ENCODE measurements around the gene TBX18.

The TBX18 gene

DNA sequence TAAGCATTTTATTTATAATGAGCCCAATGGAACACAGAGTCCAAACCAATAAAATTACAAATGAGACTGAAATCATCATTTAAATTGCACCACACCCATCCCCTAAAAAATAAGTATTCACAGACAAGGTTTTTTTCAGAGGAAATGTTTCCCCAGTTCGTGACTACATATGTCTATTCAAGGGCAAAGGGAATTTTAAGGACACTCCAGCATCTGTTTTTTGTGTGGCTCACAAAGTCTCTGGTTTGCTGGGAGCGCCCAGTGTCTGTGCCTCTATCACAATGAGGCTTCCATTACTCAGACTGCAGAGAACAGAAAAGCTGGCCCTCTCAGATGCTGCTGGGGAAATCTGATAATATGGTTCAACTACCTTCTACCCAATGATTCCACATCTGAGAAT is 16.0 kb downstream of the TBX18 start:
- DNase-seq (ENCODE audit: low spot score): no peak

- DNase-seq (ENCODE audit: low spot score): no peak
Observed at GRCh38 chr6:84743616-84744015, 20.8 kb downstream of the TBX18 start.

DNA sequence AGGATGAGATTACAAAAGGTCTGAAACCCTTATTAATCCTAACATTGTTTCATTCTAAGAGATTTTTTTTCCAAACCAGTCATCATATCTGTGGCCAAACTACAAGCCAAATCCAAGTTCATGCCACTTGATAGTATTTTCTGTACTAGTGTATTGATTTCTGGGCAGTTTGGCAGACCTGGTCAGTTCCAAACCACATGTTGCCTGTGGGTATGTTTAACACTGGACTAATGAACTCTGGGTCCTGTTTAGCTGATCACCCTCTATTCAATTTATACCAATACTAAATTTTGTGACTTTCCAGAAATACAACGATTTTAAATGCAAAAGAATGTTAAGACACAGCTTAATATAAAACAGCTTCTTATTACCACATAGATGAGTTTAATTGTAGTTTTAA is 24.0 kb downstream of the TBX18 start:
- no peak for DNase-seq (ENCODE audit: low spot score)

- DNase-seq (ENCODE audit: low spot score): no peak
Observed at GRCh38 chr6:84739866-84740208, 24.6 kb downstream of the TBX18 start.

GRCh38 chr6:84738996-84739865 is 25.2 kb downstream of the TBX18 start:
- no peak for DNase-seq (ENCODE audit: low spot score)

DNA sequence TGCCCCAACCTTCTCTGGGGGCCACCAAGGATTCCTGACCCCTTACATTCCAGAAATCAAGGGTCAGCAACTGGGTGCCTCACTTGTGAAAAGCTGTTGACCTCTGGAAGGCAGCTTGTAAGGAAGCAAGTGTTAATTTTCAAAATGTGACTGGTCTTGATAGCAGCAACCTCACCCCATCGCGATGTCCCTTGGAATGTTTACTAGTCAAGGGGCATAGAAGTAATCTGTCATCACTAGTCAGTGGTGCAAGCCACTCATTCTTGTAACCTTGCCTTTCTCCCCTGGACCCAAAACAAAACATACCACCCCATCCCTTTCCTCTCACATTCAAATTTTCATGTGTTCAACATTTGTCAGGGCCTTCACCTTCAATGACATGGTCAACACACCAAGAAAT is 30.5 kb downstream of the TBX18 start:
- DNase-seq (ENCODE audit: low spot score): no peak

- DNase-seq (ENCODE audit: low spot score): no peak
Observed at GRCh38 chr6:84731901-84732300, 32.5 kb downstream of the TBX18 start.

- DNase-seq (ENCODE audit: low spot score): no peak
Observed at GRCh38 chr6:84731401-84731800, 33.0 kb downstream of the TBX18 start.

DNA sequence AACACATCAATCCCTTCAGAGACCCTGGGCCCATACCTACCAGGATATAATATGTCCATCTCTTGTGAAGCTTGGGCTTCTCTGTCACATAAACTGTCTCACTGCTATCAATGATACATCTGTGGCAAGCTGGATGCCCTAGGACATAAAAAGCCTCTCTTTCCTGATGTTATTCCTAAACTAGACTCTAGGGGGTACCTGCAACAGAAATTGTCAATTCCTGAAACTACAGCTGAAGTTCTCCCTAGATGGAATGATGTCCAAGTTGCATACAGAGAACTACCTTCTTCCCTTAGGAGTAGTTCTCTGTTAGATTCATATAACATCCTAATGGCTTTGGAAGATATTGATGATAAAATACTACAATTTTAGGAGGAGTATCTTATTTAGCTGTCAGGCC is 35.8 kb downstream of the TBX18 start:
- no peak for DNase-seq (ENCODE audit: low spot score)

GRCh38 chr6:84719152-84719551 is 45.2 kb downstream of the TBX18 start:
- no peak for DNase-seq (ENCODE audit: low spot score)

DNA sequence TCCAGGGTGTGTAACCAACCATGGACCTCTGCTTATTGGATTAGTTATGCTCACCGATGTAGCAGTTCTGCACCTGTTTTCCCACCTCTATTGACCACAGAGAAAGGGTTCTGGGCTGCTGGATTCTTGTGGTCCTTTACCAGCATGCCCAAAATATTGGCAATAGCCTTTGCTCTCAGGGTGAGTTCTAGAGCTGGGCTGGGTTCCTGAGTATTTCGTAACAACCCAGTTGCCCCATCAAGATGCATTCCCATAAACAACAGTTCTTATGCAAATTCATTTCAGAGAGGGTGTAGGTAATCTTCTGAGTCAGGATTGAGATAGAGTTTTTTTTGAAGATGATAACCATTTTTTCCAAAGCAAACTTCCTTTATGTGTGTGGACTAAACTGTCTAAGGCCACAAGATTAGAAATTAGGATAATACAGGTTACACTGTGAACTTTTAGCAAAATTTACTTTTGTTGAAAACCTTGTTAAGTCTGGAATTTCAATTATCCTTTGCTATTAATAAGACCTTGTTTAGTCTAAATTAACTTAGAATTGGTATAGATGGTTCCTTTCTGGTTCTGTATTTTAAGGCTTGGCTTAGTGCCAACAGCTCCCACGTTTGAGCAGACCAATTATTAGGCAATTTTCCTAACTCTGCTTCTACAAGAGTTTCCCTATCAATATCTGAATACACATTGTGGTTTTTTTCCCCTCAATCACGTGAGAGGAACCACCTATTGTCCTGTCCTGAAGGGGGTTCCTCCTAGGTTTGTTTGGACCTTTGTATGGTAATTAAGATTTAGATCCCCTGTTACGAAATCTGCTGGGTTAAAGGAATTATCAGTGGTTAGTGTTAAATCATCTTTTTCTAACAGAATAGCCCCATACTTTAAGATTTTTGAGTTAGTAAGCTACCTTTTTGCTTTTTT is 46.1 kb downstream of the TBX18 start:
- DNase-seq (ENCODE audit: low spot score): no peak

- no peak for DNase-seq (ENCODE audit: low spot score)
Observed at GRCh38 chr6:84709121-84709520, 55.3 kb downstream of the TBX18 start.

DNA sequence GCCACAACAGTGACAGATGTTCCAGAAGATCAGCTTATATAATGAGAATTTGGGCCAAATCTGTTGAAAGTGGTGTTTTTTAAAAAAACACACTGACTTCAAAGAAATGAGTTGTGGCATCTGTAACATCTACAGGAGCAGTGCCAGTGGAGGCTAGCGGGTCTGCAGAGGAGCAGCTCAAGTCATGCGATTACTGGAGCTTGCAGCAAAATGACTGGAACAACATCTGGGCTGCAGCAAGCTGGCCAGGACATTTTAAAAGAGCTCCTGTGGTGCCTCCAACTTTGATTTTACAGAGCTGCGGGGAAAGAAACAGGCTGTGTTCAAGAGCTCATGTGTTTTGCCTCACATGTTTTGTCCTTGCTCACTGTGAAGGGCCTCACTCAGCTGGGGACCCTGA is 57.2 kb downstream of the TBX18 start:
- no peak for DNase-seq (ENCODE audit: low spot score)

DNA sequence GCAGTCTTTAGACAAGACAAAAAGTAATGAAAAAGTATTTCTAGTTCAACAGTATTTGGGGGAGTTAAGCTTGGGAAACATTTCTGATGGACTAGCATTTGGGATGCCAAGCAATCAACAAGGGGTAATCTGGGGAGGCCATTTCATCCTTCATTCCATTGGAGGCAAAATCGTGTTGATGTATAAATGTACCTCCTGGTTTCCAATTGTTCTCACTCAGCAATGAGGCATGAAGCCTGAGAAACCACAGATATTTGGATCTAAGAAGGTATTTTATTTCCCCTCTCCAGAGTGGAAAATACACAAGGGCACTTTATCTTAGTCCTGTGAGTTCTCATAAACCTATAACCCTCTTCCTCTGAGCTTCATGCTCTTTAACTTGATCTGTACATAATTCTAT is 68.2 kb downstream of the TBX18 start:
- no peak for DNase-seq (ENCODE audit: low spot score)

DNA sequence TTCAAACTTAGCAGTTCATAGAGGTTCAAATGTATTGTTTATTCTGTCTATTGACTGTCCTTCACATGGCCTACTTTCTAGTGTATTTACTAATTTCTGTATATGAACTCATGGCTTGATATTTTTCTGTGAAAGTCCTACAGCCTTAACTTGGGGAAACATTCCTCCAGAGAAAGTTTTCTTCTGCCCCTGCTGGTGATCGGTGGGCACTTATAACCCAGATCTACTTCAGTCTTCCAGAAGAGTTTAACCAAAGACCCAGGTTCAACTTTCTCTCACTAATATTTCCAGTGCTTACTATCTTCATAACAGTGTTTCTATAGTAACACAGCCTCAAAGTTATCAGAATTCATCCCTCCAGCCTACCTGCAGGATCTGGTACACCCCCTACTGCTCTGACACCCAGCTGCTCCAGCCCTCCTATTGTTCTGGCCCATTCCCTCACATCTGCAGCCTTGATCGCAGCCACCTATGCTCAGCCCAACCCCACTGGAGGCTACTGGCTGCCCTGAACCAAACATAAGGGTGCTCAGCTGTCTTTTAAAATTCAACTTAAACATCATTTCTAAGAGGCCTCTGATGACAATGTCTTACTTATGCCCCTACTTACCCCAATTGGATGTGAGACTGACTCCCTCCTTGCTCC is 72.3 kb downstream of the TBX18 start:
- DNase-seq (ENCODE audit: low spot score): no peak

- DNase-seq (ENCODE audit: low spot score): no peak
Observed at GRCh38 chr6:84688141-84688873, 76.1 kb downstream of the TBX18 start.

DNA sequence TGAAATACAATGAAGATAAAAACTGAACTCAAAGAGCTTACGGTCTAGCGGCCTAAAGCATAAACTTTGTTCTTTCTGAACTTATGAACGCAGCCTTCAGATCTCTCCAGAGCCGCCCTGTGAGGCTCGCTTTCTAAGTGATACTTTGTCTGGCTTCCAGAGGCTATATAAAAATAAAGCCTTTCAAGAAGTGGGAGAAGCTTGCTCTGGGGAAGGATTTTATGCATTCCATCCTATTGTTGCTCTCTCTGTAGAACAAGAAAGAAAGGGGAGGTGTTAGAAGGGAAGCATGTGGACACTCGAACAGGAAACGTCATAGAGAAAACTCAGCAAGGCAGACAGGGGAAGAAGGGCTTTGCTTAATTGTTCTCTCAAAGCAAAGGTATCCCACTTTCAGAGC is 77.0 kb downstream of the TBX18 start:
- no peak for DNase-seq (ENCODE audit: low spot score)

GRCh38 chr6:84685983-84686584 is 78.3 kb downstream of the TBX18 start:
- no peak for DNase-seq (ENCODE audit: low spot score)

GRCh38 chr6:84681693-84682326 is 82.6 kb downstream of the TBX18 start:
- DNase-seq (ENCODE audit: low spot score): no peak

DNA sequence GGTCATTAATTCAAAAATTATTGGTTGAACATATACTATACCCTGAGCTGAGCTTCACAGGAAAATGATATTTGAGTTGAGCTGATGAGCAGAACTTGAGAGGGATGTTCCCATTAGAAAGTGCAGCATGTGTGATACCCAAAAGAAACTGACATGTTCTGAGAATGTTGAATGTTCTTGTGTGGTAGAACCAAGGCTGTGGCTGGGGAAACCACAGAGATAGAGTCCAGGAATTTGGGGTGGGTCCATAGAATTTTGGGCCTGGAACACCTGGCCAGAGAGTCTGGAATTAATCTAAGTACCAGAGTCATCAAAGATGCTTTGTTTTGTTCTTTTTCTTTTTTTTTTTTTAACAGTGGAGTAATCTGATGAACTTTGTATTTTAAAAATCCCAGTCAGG is 88.7 kb downstream of the TBX18 start:
- DNase-seq (ENCODE audit: low spot score): no peak

DNA sequence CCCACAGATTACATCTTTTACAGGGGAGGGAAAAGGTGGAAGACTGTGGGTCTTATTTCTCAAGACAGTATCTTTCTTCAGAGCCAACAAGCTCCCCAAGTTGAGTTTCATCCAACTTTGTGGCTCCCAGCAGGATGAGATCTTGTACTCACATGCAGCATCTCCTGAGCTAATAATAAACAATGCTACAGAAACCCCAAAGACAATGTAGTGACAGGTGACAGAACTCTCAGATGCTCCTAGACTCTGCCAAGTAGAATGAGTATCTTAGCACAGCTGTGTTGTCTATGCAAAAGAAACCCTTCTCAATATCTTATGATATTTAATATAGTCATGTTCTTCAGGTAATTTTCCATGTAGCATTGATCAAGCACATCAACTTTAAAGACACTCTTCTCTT is 90.0 kb downstream of the TBX18 start:
- no peak for DNase-seq (ENCODE audit: low spot score)

Data from hepatic stellate cell (primary cell).